HEK293T (cell line): ENCODE measurements around the gene LCN9.

ENCODE experiments used
- ELF4 ChIP-seq: fragments of 450-650 bp; IDR thresholded peaks from 2 replicates; pipeline ENCODE4 v1.6.1; 2017; ENCODE audit warnings: antibody characterized with exemption
- L3MBTL2 ChIP-seq: fragments of 450-650 bp; conservative IDR thresholded peaks from 2 replicates; pipeline ENCODE4 v1.6.1; 2016; ENCODE audit warnings: mild to moderate bottlenecking
- SP1 ChIP-seq: fragments of 450-650 bp; IDR thresholded peaks from 2 replicates; pipeline ENCODE4 v1.6.1; 2017
- SUZ12 ChIP-seq: fragments of 450-650 bp; IDR thresholded peaks from 2 replicates; pipeline ENCODE4 v1.6.1; 2016; ENCODE audit warnings: mild to moderate bottlenecking

- TF ChIP-seq SUZ12 (no peak), L3MBTL2 (no peak), ELF4 (no peak), SP1 (no peak)
Measured at GRCh38 chr9:135708164-135708563, 45.1 kb downstream of the LCN9 start.
